Measurements from ENCODE around the gene MGAT4A.

DNA sequence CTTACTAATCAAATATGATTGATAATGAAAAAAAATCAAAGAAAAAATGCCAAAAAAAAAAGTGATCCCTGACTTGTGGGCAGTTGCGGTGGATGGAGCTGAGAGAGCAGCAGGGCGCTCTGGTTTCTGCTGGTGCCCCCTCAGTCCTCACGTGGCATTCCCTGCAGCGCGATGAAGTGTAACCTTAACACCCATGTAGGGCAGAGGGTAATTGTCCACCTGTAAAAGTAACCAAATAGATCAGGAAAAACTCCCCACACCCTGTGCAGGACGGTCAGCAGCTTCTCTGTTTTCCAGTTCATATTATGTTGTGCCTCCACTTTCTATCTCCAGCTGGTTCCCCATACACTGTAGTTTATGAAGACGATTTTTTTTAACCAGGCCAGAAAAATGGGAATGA, 147.7 kb downstream of the MGAT4A start:
- TF ChIP-seq, protein P1, sequence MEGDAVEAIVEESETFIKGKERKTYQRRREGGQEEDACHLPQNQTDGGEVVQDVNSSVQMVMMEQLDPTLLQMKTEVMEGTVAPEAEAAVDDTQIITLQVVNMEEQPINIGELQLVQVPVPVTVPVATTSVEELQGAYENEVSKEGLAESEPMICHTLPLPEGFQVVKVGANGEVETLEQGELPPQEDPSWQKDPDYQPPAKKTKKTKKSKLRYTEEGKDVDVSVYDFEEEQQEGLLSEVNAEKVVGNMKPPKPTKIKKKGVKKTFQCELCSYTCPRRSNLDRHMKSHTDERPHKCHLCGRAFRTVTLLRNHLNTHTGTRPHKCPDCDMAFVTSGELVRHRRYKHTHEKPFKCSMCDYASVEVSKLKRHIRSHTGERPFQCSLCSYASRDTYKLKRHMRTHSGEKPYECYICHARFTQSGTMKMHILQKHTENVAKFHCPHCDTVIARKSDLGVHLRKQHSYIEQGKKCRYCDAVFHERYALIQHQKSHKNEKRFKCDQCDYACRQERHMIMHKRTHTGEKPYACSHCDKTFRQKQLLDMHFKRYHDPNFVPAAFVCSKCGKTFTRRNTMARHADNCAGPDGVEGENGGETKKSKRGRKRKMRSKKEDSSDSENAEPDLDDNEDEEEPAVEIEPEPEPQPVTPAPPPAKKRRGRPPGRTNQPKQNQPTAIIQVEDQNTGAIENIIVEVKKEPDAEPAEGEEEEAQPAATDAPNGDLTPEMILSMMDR (IDR thresholded peaks at IDR 0.05), result no peak
- TF ChIP-seq POLR2A (IDR thresholded peaks at IDR 0.05) (no peak), EP300 (IDR thresholded peaks at IDR 0.05) (no peak)
